GM23248 (cell line): Measurements from ENCODE around the gene CHN1.

Experiments
- EZH2 ChIP-seq: fragments of 200-600 bp; sonication (generic); IDR thresholded peaks from 2 replicates; pipeline ENCODE4 v1.6.1; 2018; ENCODE audit warnings: antibody characterized with exemption, mild to moderate bottlenecking; ENCODE audit not compliant: insufficient read depth, poor library complexity, severe bottlenecking
- EZH2phosphoT487 ChIP-seq: fragments of 200-600 bp; sonication (generic); IDR thresholded peaks from 2 replicates; pipeline ENCODE4 v1.6.1; 2018; ENCODE audit warnings: antibody characterized with exemption, moderate library complexity, mild to moderate bottlenecking, low read depth; ENCODE audit not compliant: insufficient read depth

- TF ChIP-seq EZH2phosphoT487 (no peak), EZH2 (no peak)
Measured at GRCh38 chr2:175039490-175039889, 34.3 kb upstream of the CHN1 start.
